Measurements from ENCODE around the gene WNT9A.

The WNT9A gene

GRCh38 chr1:227954163-227954850, 6.6 kb upstream of the WNT9A start:
- no peak for DNase-seq

GRCh38 chr1:227953022-227953412, 5.3 kb upstream of the WNT9A start:
- DNase-seq, result no peak

GRCh38 chr1:227952374-227953021, 4.8 kb upstream of the WNT9A start:
- no peak for DNase-seq

- DNase-seq, result no peak
Measured at GRCh38 chr1:227951624-227952373, 4.1 kb upstream of the WNT9A start.

GRCh38 chr1:227950735-227951346, 3.1 kb upstream of the WNT9A start:
- DNase-seq, result no peak

- DNase-seq, result no peak
Measured at GRCh38 chr1:227949954-227950734, 2.4 kb upstream of the WNT9A start.

GRCh38 chr1:227949341-227949921, 1.7 kb upstream of the WNT9A start:
- no peak for DNase-seq

GRCh38 chr1:227948493-227949260, 945 bp upstream of the WNT9A start:
- no peak for DNase-seq

GRCh38 chr1:227947386-227947675, 401 bp downstream of the WNT9A start:
- DNase-seq, result no peak

- peak; percentile 66 for DNase-seq
Measured at GRCh38 chr1:227946624-227947385, 927 bp downstream of the WNT9A start.

- peak; percentile 64 for DNase-seq
Measured at GRCh38 chr1:227945891-227946623, 1.7 kb downstream of the WNT9A start.

GRCh38 chr1:227944931-227945890, 2.5 kb downstream of the WNT9A start:
- peak; percentile 71 for DNase-seq

GRCh38 chr1:227944090-227944930, 3.4 kb downstream of the WNT9A start:
- no peak for DNase-seq

- DNase-seq, result no peak
Measured at GRCh38 chr1:227943381-227944089, 4.2 kb downstream of the WNT9A start.

GRCh38 chr1:227942716-227943261, 4.9 kb downstream of the WNT9A start:
- DNase-seq, result no peak

- DNase-seq, result no peak
Measured at GRCh38 chr1:227942021-227942715, 5.6 kb downstream of the WNT9A start.
